H1 (cell line): ENCODE data around the gene PKN3. TPM values are rescaled to one million over a fixed set of nuclear protein-coding genes. Genes with fewer than 3 reads are reported as not detected.
A peak's percentile ranks its signal among the peaks of the same experiment; 100 is the strongest.

Source experiments
- CTCF ChIA-PET: fragments of 300-600 bp; sonication (Branson Sonifier 250); formaldehyde crosslinking; loops from one replicate; lab custom pipeline; 2021; ENCODE audit not compliant: partially characterized antibody; lab: Charles Lee
- POLR2A ChIA-PET: fragments of 300-600 bp; sonication (Branson Sonifier 250); formaldehyde crosslinking; loops from one replicate; lab custom pipeline; 2021; ENCODE audit warnings: inconsistent platforms; ENCODE audit not compliant: partially characterized antibody; lab: Charles Lee
- DNase-seq, 2 experiments: peaks; one replicate each; pipeline versions ENCODE4 v3.0.0 to v3.0.0-alpha.2; 2010 to 2022; ENCODE audit warnings: low spot score in 2 of 2, low read depth in 1 of 2, mixed read lengths in 1 of 2
- FAIRE-seq: peaks from 2 replicates; lab custom pipeline; 2011; peaks lifted over from hg19 to GRCh38; lab: Jason Lieb, UNC
- H2AFZ ChIP-seq: 2 replicates; pipeline ENCODE4 v1.8.1; 2012; ENCODE audit warnings: low read length, inconsistent platforms
- H2AK5ac ChIP-seq: 2 replicates; pipeline ENCODE4 v1.6.1; 2013; ENCODE audit warnings: low read depth, low read length
- H2BK120ac ChIP-seq: replicated peaks from 2 replicates; pipeline ENCODE3; 2013; ENCODE audit warnings: low read depth, low read length, inconsistent platforms
- H2BK12ac ChIP-seq: 2 replicates; pipeline ENCODE4 v1.6.1; 2013; ENCODE audit warnings: low read depth, low read length
- H2BK15ac ChIP-seq: 2 replicates; pipeline ENCODE4 v1.6.1; 2013; ENCODE audit warnings: low read length
- H2BK20ac ChIP-seq: 2 replicates; pipeline ENCODE4 v1.6.1; 2013; ENCODE audit warnings: low read length
- H2BK5ac ChIP-seq: 2 replicates; pipeline ENCODE4 v1.6.1; 2013; ENCODE audit warnings: low read depth, low read length
- H3K14ac ChIP-seq: 2 replicates; pipeline ENCODE4 v1.6.1; 2013; ENCODE audit warnings: inconsistent platforms; ENCODE audit not compliant: insufficient read length
- H3K18ac ChIP-seq: 2 replicates; pipeline ENCODE4 v1.6.1; 2013; ENCODE audit warnings: low read length; ENCODE audit errors: extremely low read depth
- H3K23ac ChIP-seq: 2 replicates; pipeline ENCODE4 v1.6.1; 2013; ENCODE audit warnings: inconsistent platforms; ENCODE audit not compliant: insufficient read length
- H3K23me2 ChIP-seq: 2 replicates; pipeline ENCODE4 v1.6.1; 2013; ENCODE audit warnings: low read depth, low read length
- H3K27ac ChIP-seq: 2 replicates; pipeline ENCODE4 v1.6.1; 2011; ENCODE audit warnings: low read depth, low read length, inconsistent platforms
- H3K27me3 ChIP-seq, 4 experiments: replicated peaks in 1 of 4; 1 replicate in 1 of 4; 2 replicates in 3 of 4; pipeline versions ENCODE4 v1.6.1 to v1.8.1; 2011 to 2013; ENCODE audit warnings: low read length in 3 of 4, mild to moderate bottlenecking in 3 of 4, inconsistent platforms in 2 of 4, mixed read lengths in 2 of 4, moderate library complexity in 1 of 4; ENCODE audit not compliant: control insufficient read depth in 3 of 4, insufficient read depth in 3 of 4; ENCODE audit errors: extremely low read depth in 1 of 4
- H3K36me3 ChIP-seq, 4 experiments: 2 replicates each; pipeline versions ENCODE4 v1.6.1 to v1.8.1; 2011 to 2013; ENCODE audit warnings: mild to moderate bottlenecking in 4 of 4, low read length in 3 of 4, moderate library complexity in 2 of 4, control low read depth in 1 of 4, inconsistent platforms in 1 of 4; ENCODE audit not compliant: insufficient read depth in 4 of 4, control insufficient read depth in 2 of 4
- H3K4ac ChIP-seq: replicated peaks from 2 replicates; pipeline ENCODE3; 2013; ENCODE audit warnings: low read length, low read depth, mixed read lengths, inconsistent platforms; ENCODE audit not compliant: insufficient read length
- H3K4me1 ChIP-seq, 4 experiments: replicated peaks in 1 of 4; 1 replicate in 1 of 4; 2 replicates in 3 of 4; pipeline versions ENCODE4 v1.6.1 to v1.8.1; 2011 to 2013; ENCODE audit warnings: low read length in 3 of 4, inconsistent platforms in 2 of 4, mixed read lengths in 1 of 4; ENCODE audit not compliant: insufficient read depth in 4 of 4, control insufficient read depth in 3 of 4
- H3K4me2 ChIP-seq, 2 experiments: 2 replicates each; pipeline versions ENCODE4 v1.6.1 to v1.8.1; 2011 to 2013; ENCODE audit warnings: low read depth in 2 of 2, low read length in 2 of 2, control low read depth in 1 of 2, inconsistent platforms in 1 of 2, mild to moderate bottlenecking in 1 of 2; ENCODE audit not compliant: insufficient read depth in 1 of 2
- H3K4me3 ChIP-seq, 4 experiments: fragments of 200-600, 300-600 bp in 1 of 4; sonication (generic), shearing (Covaris generic), sonication (Bioruptor Twin) in 1 of 4; 2 replicates each; pipeline versions ENCODE4 v1.5.1 to v1.8.1; 2011 to 2016; ENCODE audit warnings: low read length in 4 of 4, low read depth in 3 of 4, control low read depth in 2 of 4, inconsistent platforms in 2 of 4, mild to moderate bottlenecking in 2 of 4, mixed read lengths in 1 of 4, moderate library complexity in 1 of 4; ENCODE audit not compliant: insufficient read depth in 2 of 4; ENCODE audit errors: extremely low read depth in 1 of 4
- H3K56ac ChIP-seq: replicated peaks from 2 replicates; pipeline ENCODE3; 2013; ENCODE audit warnings: low read depth, mild to moderate bottlenecking, mixed read lengths, low read length, inconsistent platforms; ENCODE audit not compliant: insufficient read length
- H3K79me1 ChIP-seq: 2 replicates; pipeline ENCODE4 v1.6.1; 2013; ENCODE audit warnings: low read depth, low read length, control low read depth
- H3K79me2 ChIP-seq, 2 experiments: 2 replicates each; pipeline versions ENCODE4 v1.6.1 to v1.8.1; 2012 to 2013; ENCODE audit warnings: low read length in 2 of 2, mild to moderate bottlenecking in 2 of 2, inconsistent platforms in 1 of 2; ENCODE audit not compliant: insufficient read depth in 2 of 2, control insufficient read depth in 1 of 2
- H3K9ac ChIP-seq, 4 experiments: replicated peaks in 1 of 4; 1 replicate in 1 of 4; 2 replicates in 3 of 4; pipeline versions ENCODE4 v1.6.1 to v1.8.1; 2011 to 2013; ENCODE audit warnings: low read depth in 3 of 4, low read length in 3 of 4, control low read depth in 2 of 4, mild to moderate bottlenecking in 2 of 4, moderate library complexity in 2 of 4, inconsistent platforms in 1 of 4; ENCODE audit errors: extremely low read depth in 1 of 4
- H3K9me3 ChIP-seq, 2 experiments: 2 replicates each; pipeline versions ENCODE4 v1.6.1 to v1.8.1; 2012 to 2013; ENCODE audit warnings: mild to moderate bottlenecking in 2 of 2, moderate library complexity in 2 of 2, control low read depth in 1 of 2, inconsistent platforms in 1 of 2, low read depth in 1 of 2, low read length in 1 of 2, mixed read lengths in 1 of 2; ENCODE audit not compliant: insufficient read depth in 2 of 2
- H4K20me1 ChIP-seq, 2 experiments: replicated peaks in 1 of 2; 2 replicates each; pipeline versions ENCODE3 to v1.8.1; 2011 to 2013; ENCODE audit warnings: inconsistent platforms in 2 of 2, low read length in 2 of 2, mild to moderate bottlenecking in 1 of 2; ENCODE audit not compliant: insufficient read depth in 2 of 2, control insufficient read depth in 1 of 2
- H4K5ac ChIP-seq: 2 replicates; pipeline ENCODE4 v1.6.1; 2013; ENCODE audit warnings: low read length, low read depth, mixed read lengths, inconsistent platforms; ENCODE audit not compliant: insufficient read length
- H4K8ac ChIP-seq: 2 replicates; pipeline ENCODE4 v1.8.0; 2013; ENCODE audit warnings: mild to moderate bottlenecking, moderate library complexity, low read length, inconsistent platforms; ENCODE audit not compliant: insufficient read depth; ENCODE audit errors: extremely low read depth
- H4K91ac ChIP-seq: replicated peaks from 2 replicates; pipeline ENCODE3; 2013; ENCODE audit warnings: low read length, mixed read lengths, inconsistent platforms; ENCODE audit not compliant: insufficient read length
- PHF8 ChIP-seq: fragments of 200-600 bp; sonication (generic); conservative IDR thresholded peaks from 2 replicates; pipeline ENCODE4 v1.7.1; 2012; ENCODE audit warnings: low read depth, mild to moderate bottlenecking, inconsistent platforms, low read length, moderate library complexity
- POLR2A ChIP-seq, 2 experiments: IDR thresholded peaks; 1 replicate in 1 of 2; 2 replicates in 1 of 2; pipeline ENCODE4 v1.6.1; 2011; ENCODE audit warnings: low read depth in 2 of 2, low read length in 2 of 2, mild to moderate bottlenecking in 2 of 2; ENCODE audit errors: control extremely low read depth in 1 of 2
- POLR2AphosphoS5 ChIP-seq: IDR thresholded peaks from 2 replicates; pipeline ENCODE4 v1.6.1; 2011; ENCODE audit warnings: low read depth, low read length
- YY1 ChIP-seq: IDR thresholded peaks from 2 replicates; pipeline ENCODE4 v1.6.1; 2011; ENCODE audit warnings: low read depth, mild to moderate bottlenecking, low read length
- WGBS, 2 experiments: shearing (Covaris generic) in 1 of 2; methylation state at CpG; one replicate each; pipeline versions ENCODE4 v1.1.6 to v1.1.7; 2013 to 2015; ENCODE audit warnings: low lambda C conversion rate in 2 of 2, mixed read lengths in 2 of 2, inconsistent platforms in 1 of 2, low coverage in 1 of 2, missing lambda C conversion rate in 1 of 2; ENCODE audit not compliant: insufficient replicate concordance in 2 of 2, insufficient coverage in 1 of 2, insufficient read length in 1 of 2; ENCODE audit errors: extremely low coverage in 1 of 2, missing lambda C conversion rate in 1 of 2; 5-methylcytosine and 5-hydroxymethylcytosine counted together
- polyA plus RNA-seq, 7 experiments: library from polyadenylated mRNA; depleted of rRNA in 3 of 7; stranded (reverse) in 5 of 7; unstranded in 2 of 7; fragments of >200 nt in 5 of 7; fragments of 200-250 nt in 2 of 7; gene quantifications; 1 replicate in 5 of 7; 2 replicates in 1 of 7; 4 replicates in 1 of 7; pipeline versions ENCODE4 v1.2.1 to v1.2.3, GENCODE V29; 2011 to 2013; ENCODE audit warnings: missing spikeins in 2 of 7, mixed read lengths in 2 of 7
- total RNA-seq: library from RNA; stranded (reverse); fragmentation: NEBNext Ultra II Directional; extraction: Animal tissue kit (Norgen Biotek cat#: 25700); gene quantifications from 2 replicates; pipeline ENCODE4 v1.2.1, GENCODE V29; 2021

PKN3 gene
- total and polyA plus RNA-seq, 2 of the 8 experiments (the other 6 are each of a cell fraction or from before 2014, with no cell fraction given), result 15.7 to 16.3 TPM

DNA sequence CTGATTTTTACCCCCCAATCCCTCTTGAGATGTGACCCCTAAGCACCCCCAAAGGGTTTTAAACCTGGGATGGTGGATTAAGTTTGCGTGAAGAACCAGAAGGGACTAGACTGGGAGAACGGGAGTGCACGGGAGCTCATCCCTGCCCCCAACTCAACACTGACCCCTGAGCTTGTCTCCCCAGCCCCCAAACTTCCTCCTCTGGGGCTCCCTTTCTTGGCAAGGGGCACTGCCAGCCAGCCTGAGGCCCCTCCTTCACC is 18.3 kb upstream of the PKN3 start:
- ChIA-PET POLR2A (interaction anchor here (0.5 to 46.1 kb wide), 26 partner anchors 6 to 339 kb away, joined by 3 to 1197 read pairs (median 4); partner anchors contain the start of genes DYNC2I2, PHYHD1, PKN3 and SET), CTCF (interaction anchor here (0.9 to 2.9 kb wide), 6 partner anchors 16 to 51 kb away, joined by 3 to 16 read pairs (median 5); no protein-coding TSS in a partner anchor)
- Histone ChIP-seq H2BK15ac (0 out of 2 replicates have a peak overlapping the region, but pooled peaks have one; percentile 12), H3K79me1 (peaks cover 8% of the 10 kb centered on the region; the same call in 1 of the 2 replicates), H3K23me2 (peaks cover 19% of the 10 kb centered on the region), H3K27me3 (no peaks in the 10 kb centered on the region), H4K91ac (peak overlapping the region; percentile 85), H3K4me1 (peaks cover 3 to 15% (median 8%) of the 10 kb centered on the region in 4 experiments; a peak in 6 of 7 replicates), H2AK5ac (peak overlapping the region; percentile 47), H3K27ac (peak overlapping the region; percentile 93), H4K20me1 (peaks cover 17 to 21% of the 10 kb centered on the region in 2 experiments), H3K79me2 (peaks cover 25 to 49% of the 10 kb centered on the region in 2 experiments), H3K4me3 (peak overlapping the region; percentile 91 to 99 (median 97)), H2BK120ac (peak overlapping the region; percentile 30), H3K4ac (peak overlapping the region; percentile 20), H2BK5ac (peak overlapping the region; percentile 95), H3K4me2 (peak overlapping the region; percentile 95 to 100)
- FAIRE-seq (no peak), DNase-seq (no peak)
- TF ChIP-seq POLR2AphosphoS5 (peak; percentile 80; the same call in 1 of the 2 replicates), YY1 (no peak), PHF8 (peak; percentile 43; the same call in 1 of the 2 replicates), POLR2A (IDR thresholded peaks at IDR 0.05; ENCODE audit: control extremely low read depth in 1 of 2, low read depth in 2 of 2, low read length in 2 of 2) (peak; percentile 65 to 92)
- TF ChIP-seq, all 59 proteins: peak for 3
- Histone ChIP-seq H3K9me3 (no peaks in the 10 kb centered on the region; a peak in 1 of 4 replicates), H4K5ac (peak overlapping the region; percentile 91), H3K23ac (no peak overlapping the region), H3K14ac (no peak overlapping the region), H3K18ac (peak overlapping the region; percentile 98), H3K36me3 (peaks cover 0 to 20% (median 0%) of the 10 kb centered on the region in 4 experiments; a peak in 1 of 8 replicates), H2BK12ac (no peak overlapping the region; the same call in 1 of the 2 replicates), H2AFZ (no peak overlapping the region), H3K56ac (peak overlapping the region; percentile 85), H3K9ac (peak overlapping the region; percentile 89 to 96 (median 92)), H2BK20ac (peak overlapping the region; percentile 2; the same call in 1 of the 2 replicates), H4K8ac (peak overlapping the region; percentile 63; the same call in 1 of the 2 replicates)
- 0% methylated on average over 3 of the region's 3 CpGs; no CpG with 5 or more reads in 1 of the 2 experiments for WGBS, 2 experiments
